Activated T-helper 1 cell treated with anti-CD3 and anti-CD28 coated beads, Interleukin-2, amount 50 U/mL, for 16 hours (primary cell): ENCODE results near the gene SAMD4A.

Source experiments
- DNase-seq, 2 donors: peaks; one replicate each; pipeline ENCODE4 v3.0.0-alpha.2; 2020; ENCODE audit warnings: low read depth in 1 of 2, low spot score in 1 of 2

The SAMD4A gene

GRCh38 chr14:54698966-54699530 lies 132.1 kb downstream of the SAMD4A start:
- DNase-seq = no peak

DNA sequence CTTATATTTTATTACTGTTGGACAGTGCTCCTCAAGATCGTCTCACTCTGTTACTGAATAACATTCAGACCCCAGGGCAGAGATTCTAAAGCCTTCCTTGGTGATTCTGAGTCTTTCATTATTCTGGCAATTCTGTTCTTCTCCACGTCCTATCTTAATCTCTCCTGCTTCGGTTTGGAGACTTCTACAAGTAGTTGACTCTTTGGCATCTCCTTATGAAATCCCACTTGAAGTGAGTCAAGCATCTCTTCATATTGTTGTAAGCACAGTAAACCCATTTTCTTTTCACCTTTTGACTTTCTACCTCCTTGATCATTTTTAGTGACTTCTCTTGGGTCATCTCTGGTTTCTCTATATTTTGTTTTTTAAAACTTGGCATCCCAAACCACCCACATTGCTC lies 132.8 kb downstream of the SAMD4A start:
- DNase-seq = no peak

DNA sequence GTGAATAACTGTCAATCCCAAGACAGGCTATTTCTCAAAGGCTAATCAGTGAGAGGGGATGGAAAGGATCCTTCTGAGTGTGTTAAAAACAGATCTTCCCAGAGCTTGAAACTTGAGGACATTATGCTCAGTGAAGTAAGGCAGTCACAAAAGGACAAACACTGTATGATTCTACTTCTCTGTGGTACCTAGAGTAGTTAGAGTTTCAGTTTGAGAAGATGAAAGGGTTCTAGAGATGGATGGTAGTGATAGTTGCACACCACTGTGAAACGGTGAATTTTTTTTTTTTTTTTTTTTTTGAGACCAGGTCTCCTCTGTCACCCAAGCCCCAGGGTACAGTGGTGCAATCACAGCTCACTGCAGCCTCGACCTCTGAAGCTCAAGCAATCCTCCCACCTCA lies 133.8 kb downstream of the SAMD4A start:
- no peak for DNase-seq

GRCh38 chr14:54702014-54702491 lies 135.1 kb downstream of the SAMD4A start:
- DNase-seq = no peak

- DNase-seq = no peak
Measured at GRCh38 chr14:54702492-54702891, 135.6 kb downstream of the SAMD4A start.

- DNase-seq = no peak
Measured at GRCh38 chr14:54703082-54703481, 136.2 kb downstream of the SAMD4A start.

DNA sequence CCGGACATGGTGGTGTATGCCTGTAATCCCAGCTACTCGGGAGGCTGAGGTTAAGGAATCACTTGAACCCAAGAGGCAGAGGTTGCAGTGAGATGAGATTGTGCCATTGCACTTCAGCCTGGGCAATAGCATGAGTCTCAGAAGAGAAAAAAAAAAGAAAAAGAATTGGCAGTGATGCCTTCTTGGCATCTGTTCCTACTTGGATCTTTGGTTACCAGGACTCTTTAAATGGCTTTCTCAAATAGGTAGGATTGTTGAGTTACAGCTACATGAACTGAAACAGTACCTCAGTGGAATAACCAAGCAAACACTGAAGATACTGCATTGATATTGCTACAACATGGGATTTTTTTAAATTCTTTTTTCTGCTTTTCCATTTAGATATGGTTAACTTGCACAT lies 136.8 kb downstream of the SAMD4A start:
- no peak for DNase-seq

DNA sequence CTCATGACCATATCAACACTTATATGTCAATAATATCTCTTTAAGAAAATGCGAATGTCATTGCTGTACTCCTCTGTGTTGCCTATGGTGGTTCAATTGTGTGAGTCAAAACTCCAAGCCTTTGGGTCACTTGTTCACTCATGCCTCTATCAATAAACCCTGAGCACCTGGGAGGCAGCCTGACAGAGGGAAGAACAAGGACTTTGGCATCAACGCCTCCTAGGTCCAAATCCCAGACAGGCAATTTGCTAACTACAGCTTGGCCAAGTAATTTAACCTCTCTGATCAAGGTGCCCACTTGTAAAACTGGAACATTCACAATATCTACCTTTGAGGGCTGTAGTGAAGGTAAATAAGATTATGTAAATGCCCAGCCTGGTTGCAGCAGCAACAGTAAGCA lies 137.8 kb downstream of the SAMD4A start:
- DNase-seq = no peak

DNA sequence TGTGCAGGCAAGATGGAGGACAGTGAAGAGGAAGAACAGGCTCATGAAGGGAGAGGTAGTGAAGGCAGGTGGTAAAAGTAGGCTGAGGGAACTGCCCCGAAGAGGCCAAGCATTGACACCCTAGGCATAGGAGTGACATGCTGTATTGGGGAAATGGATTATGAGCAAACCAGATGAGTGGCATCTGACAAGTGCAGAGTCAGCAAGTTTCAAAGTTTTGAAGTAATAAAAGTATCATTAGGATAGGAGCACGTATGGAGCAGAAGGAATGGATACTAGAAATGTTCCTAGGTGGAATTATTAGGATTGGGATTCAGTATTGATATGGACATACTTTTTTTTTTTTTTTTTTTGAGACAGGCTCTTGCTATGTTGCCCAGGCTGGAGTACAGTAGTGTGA lies 139.8 kb downstream of the SAMD4A start:
- DNase-seq = no peak

GRCh38 chr14:54708161-54708560 lies 141.2 kb downstream of the SAMD4A start:
- no peak for DNase-seq

- DNase-seq = no peak
Measured at GRCh38 chr14:54708982-54709381, 142.1 kb downstream of the SAMD4A start.

GRCh38 chr14:54709444-54709843 lies 142.5 kb downstream of the SAMD4A start:
- DNase-seq = no peak

DNA sequence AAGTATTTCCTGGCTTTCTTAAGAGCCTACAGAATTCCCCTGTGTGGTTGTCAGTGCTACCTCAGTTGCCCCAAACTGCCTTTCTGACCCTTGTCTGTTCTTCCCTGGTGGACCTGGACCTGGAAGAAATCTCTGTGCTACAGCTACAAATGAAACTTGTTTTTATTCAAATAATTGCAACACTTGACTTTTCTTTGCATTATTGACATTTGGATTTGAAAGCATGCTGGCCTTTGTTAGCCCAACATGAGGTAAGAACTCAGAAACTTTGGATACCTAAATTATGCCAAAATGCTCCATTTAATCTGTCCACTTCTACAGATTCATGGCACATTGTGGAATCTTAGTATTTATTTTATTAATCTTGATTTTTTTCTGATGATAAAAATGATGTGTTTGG lies 142.9 kb downstream of the SAMD4A start:
- DNase-seq = no peak

DNA sequence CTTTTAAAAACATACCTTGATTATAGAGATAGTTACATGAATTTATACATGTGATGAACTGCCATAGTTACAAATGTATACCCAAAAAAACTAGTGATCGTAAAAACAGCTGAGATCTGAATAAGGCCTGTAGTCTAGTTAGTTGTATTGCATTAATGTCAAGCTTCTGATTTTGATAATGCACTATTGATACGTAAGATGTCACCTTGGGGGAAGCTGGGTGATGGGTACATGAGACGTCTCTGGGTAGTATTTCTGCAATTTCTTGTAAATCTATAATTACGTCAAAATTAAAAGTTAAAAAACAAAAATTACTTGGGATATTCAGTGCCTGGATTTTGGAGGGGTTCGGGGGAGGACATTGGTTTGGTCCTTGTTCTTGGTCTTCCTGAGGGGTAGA lies 144.4 kb downstream of the SAMD4A start:
- DNase-seq = no peak

DNA sequence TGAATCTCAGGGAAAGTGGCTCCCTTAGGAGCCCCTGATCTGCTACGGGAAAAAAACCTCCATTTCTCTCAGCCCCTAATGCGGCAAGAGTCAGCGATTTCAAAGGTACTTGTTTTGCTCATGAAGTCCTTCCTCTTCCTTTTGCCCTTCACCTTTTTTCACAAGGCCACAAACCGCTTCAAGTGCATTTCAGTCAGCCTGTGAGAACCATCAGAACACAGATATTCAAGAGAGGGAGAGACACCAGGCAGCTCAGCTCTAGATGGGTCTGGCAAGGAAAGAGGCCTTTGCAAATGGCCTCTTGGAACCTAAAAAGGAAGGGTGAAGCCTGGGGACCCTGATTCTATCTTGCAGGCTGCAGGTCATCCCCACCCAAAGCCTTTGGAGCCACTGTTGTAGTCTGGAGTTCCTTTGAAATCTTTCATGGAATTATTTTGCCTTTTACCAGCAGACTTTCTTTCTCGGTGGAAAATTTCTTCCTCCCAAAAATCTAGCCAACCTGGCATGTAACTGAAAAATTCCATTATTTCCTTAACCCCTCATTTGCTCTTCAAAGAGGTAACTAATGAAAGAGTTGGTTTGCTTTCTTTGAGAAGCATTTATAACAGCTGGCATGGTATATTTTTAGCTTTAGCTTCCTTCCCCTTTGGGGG lies 145.0 kb downstream of the SAMD4A start:
- no peak for DNase-seq

GRCh38 chr14:54712465-54713200 lies 145.7 kb downstream of the SAMD4A start:
- DNase-seq = no peak

DNA sequence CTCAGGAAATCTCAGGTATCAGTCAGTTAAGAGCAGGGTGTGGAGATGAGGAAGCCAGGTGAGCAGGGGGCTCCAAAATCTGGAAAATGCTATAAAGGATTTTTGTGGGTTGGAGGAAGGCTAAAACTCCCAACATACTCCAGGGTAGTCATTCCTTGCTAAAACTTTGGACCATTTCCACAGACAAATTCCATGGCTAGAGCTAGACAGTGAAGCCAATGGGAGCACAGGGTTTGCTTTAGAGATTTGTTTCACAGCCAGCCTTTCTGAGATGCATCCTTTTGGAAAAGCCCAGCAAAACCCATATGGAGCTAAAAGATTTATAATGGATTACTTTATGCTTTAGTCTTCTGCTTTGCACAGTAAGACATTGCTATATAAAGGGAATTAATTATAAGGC lies 146.5 kb downstream of the SAMD4A start:
- no peak for DNase-seq

GRCh38 chr14:54715239-54715638 lies 148.3 kb downstream of the SAMD4A start:
- DNase-seq = no peak

GRCh38 chr14:54715811-54716210 lies 148.9 kb downstream of the SAMD4A start:
- DNase-seq = no peak

- DNase-seq = no peak
Measured at GRCh38 chr14:54716862-54717261, 149.9 kb downstream of the SAMD4A start.

GRCh38 chr14:54718046-54718445 lies 151.1 kb downstream of the SAMD4A start:
- no peak for DNase-seq

- no peak for DNase-seq
Measured at GRCh38 chr14:54719406-54719805, 152.5 kb downstream of the SAMD4A start.
